BJ (cell line): ENCODE measurements around the gene TCEAL3. TPM values are rescaled to one million over a fixed set of nuclear protein-coding genes. Genes with fewer than 3 reads are reported as not detected.

Source experiments
- CTCF ChIA-PET: fragments of 350-600 bp; formaldehyde crosslinking; extraction: SDS; loops from one replicate; lab custom pipeline; 2021; ENCODE audit warnings: antibody characterized with exemption, inconsistent platforms; lab: Yijun Ruan, JAX
- POLR2A ChIA-PET: fragments of 300-600 bp; sonication (Branson Sonifier 250); formaldehyde crosslinking; extraction: SDS; loops from one replicate; lab custom pipeline; 2021; ENCODE audit warnings: antibody characterized with exemption; lab: Charles Lee
- DNase-seq: peaks from one replicate; pipeline ENCODE4 v3.0.0-alpha.2; 2011; ENCODE audit warnings: low read depth
- H3K27me3 ChIP-seq: 2 replicates; pipeline ENCODE4 v1.6.0; 2011; ENCODE audit warnings: low read length; ENCODE audit not compliant: control insufficient read depth, insufficient read depth
- H3K36me3 ChIP-seq: 2 replicates; pipeline ENCODE4 v1.5.1; 2011; ENCODE audit warnings: low read length; ENCODE audit not compliant: control insufficient read depth, insufficient read depth
- H3K4me3 ChIP-seq: 2 replicates; pipeline ENCODE4 v1.5.1; 2011; ENCODE audit warnings: low read depth, mild to moderate bottlenecking, control low read depth, low read length
- CTCF ChIP-seq: IDR thresholded peaks from 2 replicates; pipeline ENCODE4 v1.5.1; 2011; ENCODE audit warnings: low read depth, mild to moderate bottlenecking, control low read depth, inconsistent platforms, low read length, moderate library complexity; ENCODE audit not compliant: insufficient read depth
- polyA plus RNA-seq: library from polyadenylated mRNA; depleted of rRNA; stranded (reverse); fragments of >200 nt; gene quantifications from 2 replicates; pipeline ENCODE4 v1.2.3, GENCODE V29; 2011

The TCEAL3 gene
- polyA plus RNA-seq, 1 experiment: 20.4 TPM

GRCh38 chrX:103613362-103613890 is 5.7 kb downstream of the TCEAL3 start:
- no peak for DNase-seq
- CTCF ChIA-PET: no interaction called here
- TF ChIP-seq CTCF: no peak
- H3K4me3 ChIP-seq: no peak overlapping the region
- no peaks in the 10 kb centered on the region for H3K27me3 ChIP-seq
- no peaks in the 10 kb centered on the region for H3K36me3 ChIP-seq
- POLR2A ChIA-PET: no interaction called here

- no peak for TF ChIP-seq CTCF
- no peak overlapping the region for H3K4me3 ChIP-seq
- CTCF ChIA-PET: interaction anchor here (1.1 kb wide), 1 partner anchor 15 kb away, joined by 5 read pairs; no protein-coding TSS in a partner anchor
- DNase-seq: no peak
- POLR2A ChIA-PET: interaction anchor here (0.5 to 1.2 kb wide), 2 partner anchors 15 to 63 kb away, joined by 3 to 4 read pairs; no protein-coding TSS in a partner anchor
- H3K27me3 ChIP-seq: no peaks in the 10 kb centered on the region
- H3K36me3 ChIP-seq: no peaks in the 10 kb centered on the region
Observed at GRCh38 chrX:103614999-103615398, 7.2 kb downstream of the TCEAL3 start.

- POLR2A ChIA-PET: interaction anchor here (0.5 to 1.2 kb wide), 2 partner anchors 14 to 62 kb away, joined by 3 to 4 read pairs; no protein-coding TSS in a partner anchor
- Histone ChIP-seq H3K27me3 (no peaks in the 10 kb centered on the region), H3K36me3 (no peaks in the 10 kb centered on the region), H3K4me3 (no peak overlapping the region)
- no peak for TF ChIP-seq CTCF
- no peak for DNase-seq
- CTCF ChIA-PET: interaction anchor here (1.1 to 1.2 kb wide), 2 partner anchors 14 to 19 kb away, joined by 3 to 5 read pairs; no protein-coding TSS in a partner anchor
Observed at GRCh38 chrX:103615781-103616371, 8.1 kb downstream of the TCEAL3 start.

GRCh38 chrX:103616676-103617186 is 9.0 kb downstream of the TCEAL3 start:
- no peaks in the 10 kb centered on the region for H3K27me3 ChIP-seq
- no peak for TF ChIP-seq CTCF
- DNase-seq: no peak
- H3K36me3 ChIP-seq: no peaks in the 10 kb centered on the region
- ChIA-PET POLR2A (no interaction called here), CTCF (interaction anchor here (1.2 kb wide), 2 partner anchors 13 to 20 kb away, joined by 3 to 5 read pairs; no protein-coding TSS in a partner anchor)
- H3K4me3 ChIP-seq: no peak overlapping the region

- POLR2A ChIA-PET: no interaction called here
Observed at GRCh38 chrX:103624111-103624510, 16.3 kb downstream of the TCEAL3 start.

More at GRCh38 chrX:103624111-103624510, 16.3 kb downstream of the TCEAL3 start:
- Histone ChIP-seq H3K27me3 (no peaks in the 10 kb centered on the region), H3K4me3 (no peak overlapping the region), H3K36me3 (no peaks in the 10 kb centered on the region)
- no peak for DNase-seq
- TF ChIP-seq CTCF: no peak
- CTCF ChIA-PET: no interaction called here
